ENCODE data around the gene TMEM51.

Gene TMEM51, protein sequence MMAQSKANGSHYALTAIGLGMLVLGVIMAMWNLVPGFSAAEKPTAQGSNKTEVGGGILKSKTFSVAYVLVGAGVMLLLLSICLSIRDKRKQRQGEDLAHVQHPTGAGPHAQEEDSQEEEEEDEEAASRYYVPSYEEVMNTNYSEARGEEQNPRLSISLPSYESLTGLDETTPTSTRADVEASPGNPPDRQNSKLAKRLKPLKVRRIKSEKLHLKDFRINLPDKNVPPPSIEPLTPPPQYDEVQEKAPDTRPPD

DNA sequence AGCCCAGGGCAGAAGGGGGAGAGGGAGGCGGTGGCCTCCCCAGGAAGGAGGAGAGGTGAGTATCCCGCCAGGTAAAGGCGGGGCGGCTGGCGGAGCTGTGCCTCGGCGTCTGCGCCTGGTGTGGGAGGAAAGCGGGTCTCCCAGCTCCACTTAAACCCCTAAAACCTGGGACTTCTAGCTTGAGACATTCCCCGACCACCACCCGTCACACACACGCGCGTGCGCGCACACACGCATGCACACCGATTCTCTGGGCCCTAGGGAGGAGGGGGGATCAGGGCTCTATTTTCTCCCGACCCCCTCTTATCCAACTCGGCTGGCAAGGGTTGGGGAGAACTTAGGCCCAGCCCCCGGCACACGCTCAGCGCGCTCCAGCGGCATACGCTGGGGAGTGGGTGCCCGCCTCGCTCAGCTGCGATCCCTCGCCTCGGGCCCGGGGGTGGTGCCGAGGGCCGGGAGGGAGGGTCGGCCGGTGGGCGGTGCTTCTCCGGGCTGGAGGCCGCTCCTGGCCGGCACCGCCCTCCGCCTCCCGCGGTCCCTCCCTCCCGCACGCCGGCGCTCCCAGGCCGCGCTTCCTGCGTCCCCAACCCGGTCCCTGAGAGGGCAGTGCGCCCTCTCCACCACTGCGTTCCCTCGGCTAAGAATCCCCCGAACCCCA lies at the start of gene TMEM51:
TSS of gene TMEM51 (plus strand) at position 564 of the 658 bp plus-strand sequence. CDS start 61,341 bp downstream, outside the sequence.
- no peak for DNase-seq (ENCODE audit: extremely low read depth in 1 of 2, low read depth in 1 of 2)

DNA sequence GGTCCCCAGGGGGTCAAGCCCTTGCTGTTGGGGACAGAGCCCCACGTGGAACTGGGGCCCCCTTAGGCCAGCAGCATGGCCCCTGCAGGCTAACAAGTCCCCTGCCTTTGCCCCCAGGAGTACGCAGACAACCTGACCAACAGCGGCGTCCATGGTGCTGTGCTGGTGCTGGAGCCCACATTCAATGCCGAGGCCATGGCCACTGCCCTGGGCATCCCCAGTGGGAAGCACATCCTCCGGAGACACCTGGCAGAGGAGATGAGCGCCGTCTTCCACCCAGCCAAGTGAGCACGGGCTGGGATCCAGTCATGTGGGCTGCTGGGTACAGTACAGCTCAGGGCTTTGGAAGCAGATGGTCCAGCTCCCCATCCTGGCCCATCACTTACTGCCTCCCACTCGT lies 49.6 kb upstream of the TMEM51 start:
- no peak for DNase-seq (ENCODE audit: extremely low read depth in 1 of 2, low read depth in 1 of 2)

DNA sequence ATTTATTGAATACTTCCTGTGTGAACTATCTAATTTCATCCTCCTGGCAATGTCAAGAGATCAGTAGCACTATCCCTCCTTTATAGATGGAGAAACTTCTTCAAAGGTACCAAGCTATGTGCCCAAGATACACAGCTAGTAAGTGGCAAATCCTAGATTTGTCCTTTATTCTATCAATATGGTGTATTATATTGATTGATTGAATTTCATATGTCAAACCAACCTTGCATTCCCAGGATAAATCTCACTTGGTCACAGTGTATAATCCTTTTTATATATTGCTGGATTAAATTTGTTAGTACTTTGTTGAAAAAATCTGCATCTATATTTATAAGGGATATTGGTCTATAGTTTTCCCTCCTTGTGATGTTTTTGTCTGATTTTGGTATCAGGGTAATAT lies 48.8 kb upstream of the TMEM51 start:
- DNase-seq (ENCODE audit: extremely low read depth in 1 of 2, low read depth in 1 of 2), result no peak

- no peak for DNase-seq (ENCODE audit: extremely low read depth in 1 of 2, low read depth in 1 of 2)
Measured at GRCh38 chr1:15106608-15107007, 46.9 kb upstream of the TMEM51 start.

DNA sequence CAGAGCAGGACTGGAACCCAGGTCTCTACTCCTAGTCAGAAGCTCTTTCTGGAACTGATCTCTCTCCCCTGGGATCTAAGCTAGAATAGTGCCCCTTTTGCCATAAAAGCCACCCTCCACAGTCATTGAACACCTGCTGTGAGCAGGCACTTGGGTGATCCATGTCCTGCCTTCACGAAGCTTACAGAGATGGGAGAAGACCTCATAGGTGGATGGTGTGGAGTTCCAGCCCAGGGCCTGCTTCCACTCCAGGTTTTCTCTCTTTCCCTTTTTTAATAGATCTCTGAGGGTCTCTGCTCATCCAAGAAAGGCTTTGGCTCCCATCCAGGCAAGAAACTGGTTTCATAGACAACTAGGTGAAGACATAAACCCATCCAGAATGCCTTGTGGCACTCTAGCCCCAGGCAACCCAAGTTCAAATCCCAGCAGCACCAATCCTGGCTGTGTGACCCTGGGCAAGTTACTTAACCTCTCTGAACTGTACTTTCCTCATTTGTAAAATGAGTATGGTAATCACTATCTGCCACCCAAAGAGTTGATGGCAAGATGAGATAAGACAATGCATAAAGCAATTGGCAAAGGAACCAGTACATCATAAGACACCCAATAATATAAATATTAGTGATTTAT lies 46.4 kb upstream of the TMEM51 start:
- DNase-seq (ENCODE audit: extremely low read depth in 1 of 2, low read depth in 1 of 2), result no peak

GRCh38 chr1:15107911-15108310 lies 45.6 kb upstream of the TMEM51 start:
- no peak for DNase-seq (ENCODE audit: extremely low read depth in 1 of 2, low read depth in 1 of 2)

DNA sequence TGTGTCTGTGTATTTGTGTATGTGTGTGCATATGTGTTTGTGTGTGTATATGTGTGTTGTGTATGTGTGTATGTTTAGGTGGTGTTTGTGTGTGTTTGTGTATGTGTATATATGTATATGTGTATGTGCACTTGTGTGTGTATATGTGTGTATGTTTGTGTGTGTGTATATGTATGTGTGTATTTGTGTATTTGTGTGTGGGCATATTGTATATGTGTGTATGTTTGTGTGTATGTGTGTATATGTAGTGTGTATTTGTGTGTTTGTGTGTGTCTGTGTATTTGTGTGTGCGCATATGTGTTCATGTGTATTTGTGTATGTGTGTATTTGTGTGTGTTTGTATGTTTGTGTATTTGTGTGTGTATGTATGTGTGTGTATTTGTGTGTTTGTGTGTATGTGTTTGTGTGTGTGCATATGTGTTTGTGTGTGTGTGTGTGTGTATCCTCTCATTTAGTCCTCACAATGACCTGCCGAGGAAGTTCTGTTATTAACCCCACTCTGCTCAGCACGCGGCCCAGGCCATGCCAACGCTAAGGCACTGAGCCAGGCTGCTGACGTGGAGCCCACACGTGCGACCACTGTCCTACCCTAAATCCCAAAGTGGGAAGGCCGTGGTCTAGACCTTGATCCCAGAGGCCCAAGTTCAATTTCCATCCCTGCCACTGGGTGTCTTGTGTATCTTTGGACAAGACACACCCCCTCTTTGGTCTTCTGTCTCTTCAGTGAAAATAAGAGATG lies 43.2 kb upstream of the TMEM51 start:
- DNase-seq (ENCODE audit: extremely low read depth in 1 of 2, low read depth in 1 of 2), result no peak

DNA sequence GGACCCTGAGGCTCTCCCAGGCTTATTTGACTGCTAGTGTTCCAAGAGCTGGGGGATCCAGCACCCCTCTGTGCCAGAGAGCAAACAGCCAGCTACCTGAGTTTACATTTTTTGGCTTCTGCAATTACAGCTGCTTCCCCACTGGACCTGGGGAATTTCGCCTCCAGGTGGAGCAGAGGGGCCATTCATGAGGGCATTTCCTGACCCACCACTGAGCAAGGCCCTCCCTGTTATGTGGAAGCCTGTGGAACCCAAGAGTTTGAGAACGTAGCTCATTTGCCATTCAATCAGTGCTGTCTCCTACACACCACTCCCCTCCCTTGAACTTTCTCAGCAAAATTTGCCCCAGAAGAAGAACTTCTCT lies 42.7 kb upstream of the TMEM51 start:
- no peak for DNase-seq (ENCODE audit: extremely low read depth in 1 of 2, low read depth in 1 of 2)

DNA sequence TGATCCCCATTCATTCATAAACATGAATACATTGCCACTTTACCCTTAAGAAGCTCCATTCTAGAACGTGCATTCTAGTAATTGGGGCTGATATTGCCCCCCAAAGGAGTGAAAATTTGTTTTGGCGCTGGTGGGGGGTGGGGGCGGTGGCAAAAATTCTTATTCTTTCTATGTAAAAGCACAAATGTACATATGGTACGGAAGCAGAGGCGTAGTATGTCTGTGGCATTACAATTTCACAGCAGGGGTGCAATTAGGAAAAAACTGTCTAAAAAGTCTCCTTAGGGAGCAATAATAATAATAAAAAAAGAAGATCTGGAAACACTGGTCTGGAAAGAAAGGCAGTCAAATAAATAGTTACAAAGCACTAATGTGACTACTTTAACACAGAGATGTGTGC lies 40.4 kb upstream of the TMEM51 start:
- no peak for DNase-seq (ENCODE audit: extremely low read depth in 1 of 2, low read depth in 1 of 2)

GRCh38 chr1:15114884-15115283 lies 38.7 kb upstream of the TMEM51 start:
- no peak for DNase-seq (ENCODE audit: extremely low read depth in 1 of 2, low read depth in 1 of 2)

- DNase-seq (ENCODE audit: extremely low read depth in 1 of 2, low read depth in 1 of 2), result no peak
Measured at GRCh38 chr1:15115542-15116330, 37.8 kb upstream of the TMEM51 start.

GRCh38 chr1:15116966-15117365 lies 36.6 kb upstream of the TMEM51 start:
- DNase-seq (ENCODE audit: extremely low read depth in 1 of 2, low read depth in 1 of 2), result no peak

GRCh38 chr1:15117671-15118325 lies 35.7 kb upstream of the TMEM51 start:
- no peak for DNase-seq (ENCODE audit: extremely low read depth in 1 of 2, low read depth in 1 of 2)

DNA sequence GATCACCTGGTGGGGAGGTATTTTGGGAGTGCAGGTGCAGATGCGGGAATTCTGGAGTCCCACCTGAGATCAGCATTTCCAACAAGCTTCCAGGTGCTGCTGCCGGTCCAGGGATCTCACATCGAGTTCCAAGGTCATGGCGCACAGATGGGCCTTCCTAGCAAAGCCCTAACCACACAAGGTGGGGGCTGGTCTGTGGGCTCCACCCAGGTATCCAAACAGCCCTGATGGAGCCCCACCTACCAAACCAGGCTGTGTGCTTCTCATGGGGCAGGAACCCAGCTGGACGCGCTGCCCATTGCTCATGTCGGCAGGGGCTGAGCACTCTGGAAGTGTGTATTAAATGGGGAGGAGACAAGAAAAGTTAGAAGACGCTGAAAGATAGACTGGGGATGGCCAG lies 35.0 kb upstream of the TMEM51 start:
- no peak for DNase-seq (ENCODE audit: extremely low read depth in 1 of 2, low read depth in 1 of 2)

DNA sequence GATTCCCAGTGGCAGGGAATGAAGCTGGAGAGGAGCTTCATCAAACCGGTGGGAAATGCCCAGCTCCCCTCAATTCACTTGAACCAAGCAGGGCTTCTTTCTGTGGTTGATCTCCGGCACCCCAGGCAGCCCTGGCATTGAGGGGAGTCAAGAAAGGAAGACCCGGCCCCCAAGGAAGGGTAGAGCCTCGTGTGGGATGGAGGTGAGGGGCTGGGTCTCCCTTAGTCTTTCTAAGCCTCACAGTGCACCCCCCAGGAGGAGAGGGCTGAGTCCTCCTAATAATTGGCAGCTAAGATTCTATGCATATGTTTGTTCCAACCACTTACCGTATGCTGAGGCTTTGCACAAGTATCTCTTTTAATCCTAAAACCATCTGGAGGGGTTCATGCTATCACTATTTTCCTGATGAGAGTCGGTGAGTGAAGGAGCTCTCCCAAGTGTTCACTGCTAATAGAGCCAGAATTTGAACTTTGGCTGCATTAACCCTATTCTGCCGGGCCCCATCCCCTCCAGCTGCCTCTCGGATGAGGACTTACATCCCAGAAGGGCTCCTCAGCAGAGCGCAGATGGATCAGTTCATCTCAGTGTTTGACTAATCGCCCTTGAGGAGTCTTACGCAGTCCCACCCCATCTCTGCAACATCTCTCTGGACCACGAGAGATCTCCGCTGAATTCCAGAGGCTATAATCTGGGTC lies 33.1 kb upstream of the TMEM51 start:
- no peak for DNase-seq (ENCODE audit: extremely low read depth in 1 of 2, low read depth in 1 of 2)

- DNase-seq (ENCODE audit: extremely low read depth in 1 of 2, low read depth in 1 of 2), result no peak
Measured at GRCh38 chr1:15122331-15122730, 31.2 kb upstream of the TMEM51 start.

DNA sequence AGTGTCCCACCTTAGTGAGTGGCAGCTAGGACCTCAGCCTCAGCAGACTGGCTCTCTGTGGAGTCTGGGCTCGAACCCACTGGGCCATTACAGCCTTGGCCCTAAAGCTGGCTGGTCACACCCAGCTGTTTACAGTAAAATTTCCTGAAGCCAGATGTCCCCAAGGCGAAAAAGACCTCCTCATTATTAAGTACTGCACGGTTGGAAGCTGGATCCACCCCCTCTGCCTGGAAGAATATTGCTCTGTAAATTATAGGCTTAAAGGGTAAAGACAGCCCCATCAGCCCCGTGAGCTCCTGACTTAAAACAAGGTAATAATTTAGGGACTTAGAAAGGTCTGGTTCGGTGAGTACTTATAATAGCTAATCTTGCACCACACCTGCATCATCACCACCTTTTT lies 30.3 kb upstream of the TMEM51 start:
- no peak for DNase-seq (ENCODE audit: extremely low read depth in 1 of 2, low read depth in 1 of 2)

- no peak for DNase-seq (ENCODE audit: extremely low read depth in 1 of 2, low read depth in 1 of 2)
Measured at GRCh38 chr1:15123925-15124324, 29.6 kb upstream of the TMEM51 start.

DNA sequence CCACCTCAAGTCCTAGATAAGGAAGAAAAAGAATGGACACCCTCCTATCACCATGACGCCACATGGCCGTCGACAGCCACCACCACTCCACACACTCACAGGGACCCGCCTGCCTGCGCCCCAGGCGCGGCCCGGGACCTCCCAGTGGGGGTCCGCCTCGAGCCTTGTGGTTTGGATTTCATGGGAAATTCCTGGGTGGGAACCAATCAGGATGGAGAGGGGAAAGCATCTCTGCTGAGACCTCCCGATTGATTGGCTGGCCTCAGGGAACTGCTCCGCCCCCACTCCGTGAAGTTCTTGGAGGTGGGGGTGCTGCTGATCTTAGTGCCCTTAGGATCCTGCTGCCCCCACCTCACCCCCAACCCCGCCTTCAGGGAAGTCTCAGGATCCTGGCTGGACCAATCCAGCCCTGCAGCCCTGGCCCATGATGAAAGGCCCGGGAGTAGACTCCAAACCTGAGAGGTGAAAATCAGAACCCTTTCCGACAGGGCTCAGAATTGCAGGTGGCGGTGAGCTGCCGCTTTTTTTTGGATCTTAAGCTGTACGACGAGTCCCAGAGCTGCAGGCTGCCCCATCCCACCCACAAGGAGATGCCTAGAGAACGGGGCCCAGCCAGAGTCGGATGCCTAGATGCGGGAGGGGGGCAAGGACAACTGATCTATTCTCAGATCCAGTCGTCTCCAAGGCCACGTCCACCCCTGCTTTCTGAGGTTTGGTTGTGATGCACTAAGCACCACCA lies 29.0 kb upstream of the TMEM51 start:
- DNase-seq (ENCODE audit: extremely low read depth in 1 of 2, low read depth in 1 of 2), result no peak
